ENCODE data around the gene TULP1. TPM values are rescaled to one million over a fixed set of nuclear protein-coding genes. Genes with fewer than 3 reads are reported as not detected.

TULP1 gene
- total RNA-seq, 3 donors from 2014 or later: not detected

DNA sequence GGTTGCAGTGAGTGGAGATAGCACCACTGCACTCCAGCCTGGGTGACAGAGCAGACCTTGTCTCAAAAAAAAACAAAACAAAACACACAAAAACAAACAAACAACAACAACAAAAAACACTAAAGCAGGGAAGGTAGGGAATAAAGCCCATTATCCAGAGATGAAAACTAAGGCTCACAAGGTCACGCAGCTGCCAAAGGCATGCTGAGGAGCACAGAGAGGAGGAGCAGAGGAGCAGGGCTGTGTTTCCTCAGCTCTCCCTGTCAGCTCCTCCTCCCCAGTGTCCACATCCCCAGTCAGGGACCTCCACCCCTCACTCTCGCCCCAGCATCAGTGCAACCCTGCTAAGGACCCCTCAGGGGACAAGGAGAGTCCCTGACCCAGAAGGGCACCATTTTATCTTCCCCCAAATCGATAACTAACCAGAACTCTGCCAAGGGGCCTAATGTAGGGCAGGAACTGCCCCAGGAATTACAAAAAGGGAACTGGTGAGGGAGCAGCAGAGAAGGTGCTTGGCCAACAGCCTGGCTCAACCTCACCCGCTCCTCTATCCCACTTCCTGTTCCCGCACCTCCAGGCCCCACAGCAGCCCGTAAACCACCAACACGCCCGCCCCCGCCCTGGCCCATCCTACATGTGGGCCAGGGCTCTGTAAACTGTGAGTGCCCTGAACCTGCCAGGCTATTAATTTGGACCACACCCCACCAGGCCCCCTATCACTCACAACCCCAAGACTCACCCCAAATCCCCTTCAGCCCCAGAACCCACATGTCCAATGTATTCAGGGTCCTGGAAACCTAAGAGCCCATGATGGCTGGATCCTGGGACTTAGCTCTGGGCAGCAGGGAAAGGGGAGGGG is 24.8 kb downstream of the TULP1 start:
- intact Hi-C loops (cut with DNase I, micrococcal nuclease): no loop called here
- Histone ChIP-seq H3K36me3 (ENCODE audit: low read depth) (no peaks in the 10 kb centered on the region), H3K9me3 (no peaks in the 10 kb centered on the region), H3K4me3 (no peak overlapping the region), H3K4me1 (ENCODE audit: low read depth) (peaks cover 43% of the 10 kb centered on the region)
- ATAC-seq (peak; percentile 71), DNase-seq (peak; percentile 82 to 88 (median 85))
- TF ChIP-seq, protein P1, sequence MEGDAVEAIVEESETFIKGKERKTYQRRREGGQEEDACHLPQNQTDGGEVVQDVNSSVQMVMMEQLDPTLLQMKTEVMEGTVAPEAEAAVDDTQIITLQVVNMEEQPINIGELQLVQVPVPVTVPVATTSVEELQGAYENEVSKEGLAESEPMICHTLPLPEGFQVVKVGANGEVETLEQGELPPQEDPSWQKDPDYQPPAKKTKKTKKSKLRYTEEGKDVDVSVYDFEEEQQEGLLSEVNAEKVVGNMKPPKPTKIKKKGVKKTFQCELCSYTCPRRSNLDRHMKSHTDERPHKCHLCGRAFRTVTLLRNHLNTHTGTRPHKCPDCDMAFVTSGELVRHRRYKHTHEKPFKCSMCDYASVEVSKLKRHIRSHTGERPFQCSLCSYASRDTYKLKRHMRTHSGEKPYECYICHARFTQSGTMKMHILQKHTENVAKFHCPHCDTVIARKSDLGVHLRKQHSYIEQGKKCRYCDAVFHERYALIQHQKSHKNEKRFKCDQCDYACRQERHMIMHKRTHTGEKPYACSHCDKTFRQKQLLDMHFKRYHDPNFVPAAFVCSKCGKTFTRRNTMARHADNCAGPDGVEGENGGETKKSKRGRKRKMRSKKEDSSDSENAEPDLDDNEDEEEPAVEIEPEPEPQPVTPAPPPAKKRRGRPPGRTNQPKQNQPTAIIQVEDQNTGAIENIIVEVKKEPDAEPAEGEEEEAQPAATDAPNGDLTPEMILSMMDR (IDR thresholded peaks at IDR 0.05): no peak

DNA sequence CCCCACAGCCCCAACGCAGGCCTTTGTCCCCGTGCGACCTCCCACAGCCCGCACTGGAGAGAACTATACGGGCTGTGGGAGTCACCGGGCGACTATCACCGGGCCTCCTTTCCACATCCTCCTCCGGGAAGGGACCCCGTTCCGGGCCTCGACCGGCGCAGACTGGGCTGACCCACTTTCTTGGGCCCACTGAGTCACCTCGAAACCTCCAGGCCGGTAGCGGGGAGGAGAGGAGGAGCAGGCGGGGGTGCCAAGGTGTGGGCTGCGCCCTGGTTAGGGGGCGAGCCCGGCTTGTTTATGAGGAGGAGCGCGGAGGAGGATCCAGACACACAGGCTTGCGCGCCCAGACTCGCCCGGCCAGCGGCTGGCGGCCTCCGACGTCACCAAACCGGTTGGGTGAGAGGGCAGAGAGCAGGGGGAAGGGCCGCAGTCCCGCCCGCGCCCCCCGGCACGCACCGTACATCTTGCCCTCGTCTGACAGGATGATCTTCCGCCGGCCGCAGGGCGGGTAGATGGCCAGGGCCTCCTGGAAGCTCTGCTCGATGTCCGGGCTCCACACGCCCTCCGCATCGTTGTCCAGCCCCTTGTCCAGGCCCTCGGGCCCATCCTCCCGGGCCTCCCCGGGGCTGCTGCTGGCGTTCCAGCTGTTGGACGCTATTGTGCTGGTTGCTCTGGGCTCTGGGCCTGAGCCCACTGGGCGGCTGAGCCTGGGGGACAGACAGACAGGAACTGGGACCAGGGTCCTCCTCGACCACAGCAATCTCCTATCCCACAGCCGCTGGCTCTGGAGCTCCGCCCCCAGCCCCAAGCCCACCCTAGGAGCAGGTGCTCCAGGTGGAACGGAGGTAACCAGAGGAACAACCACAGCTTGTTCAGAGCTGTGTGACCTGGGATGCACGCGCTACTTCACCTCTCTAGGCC is 26.4 kb downstream of the TULP1 start:
- TF ChIP-seq, protein P1 (IDR thresholded peaks at IDR 0.05): no peak
- H3K4me3 ChIP-seq: no peak overlapping the region
- DNase-seq: peak; percentile 89 to 94 (median 92)
- intact Hi-C loops (cut with DNase I, micrococcal nuclease): no loop called here
- ATAC-seq: peak; percentile 85
- no peaks in the 10 kb centered on the region for H3K9me3 ChIP-seq
- peaks cover 30% of the 10 kb centered on the region for H3K4me1 ChIP-seq (ENCODE audit: low read depth)
- no peaks in the 10 kb centered on the region for H3K36me3 ChIP-seq (ENCODE audit: low read depth)

DNA sequence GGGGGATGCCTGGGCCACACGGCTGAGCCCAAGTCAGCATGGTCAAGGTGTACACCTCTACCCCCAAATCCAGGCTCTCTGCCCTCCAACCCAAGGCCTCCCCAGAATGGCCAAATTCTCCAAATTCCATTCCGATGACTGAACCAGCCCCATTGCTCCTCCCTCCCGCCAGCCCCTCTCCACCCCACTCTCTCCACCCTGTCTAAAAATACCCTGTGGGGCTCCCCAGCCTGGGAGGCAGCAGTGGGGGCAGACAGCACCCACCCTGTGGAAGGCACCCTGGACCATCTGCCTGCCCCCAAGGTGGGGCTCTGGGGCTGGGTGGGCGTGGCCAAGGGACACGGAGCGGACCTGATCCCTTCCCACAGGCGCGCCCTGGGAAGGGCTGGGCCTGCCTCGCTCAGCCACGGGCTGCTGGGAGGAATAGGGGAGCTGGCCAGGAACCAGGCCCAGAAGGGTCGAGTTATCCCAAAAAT is 27.3 kb downstream of the TULP1 start:
- ATAC-seq: peak; percentile 75
- intact Hi-C loops (cut with DNase I, micrococcal nuclease): no loop called here
- peak; percentile 74 to 85 (median 84) for DNase-seq
- TF ChIP-seq, protein P1 (IDR thresholded peaks at IDR 0.05): no peak
- Histone ChIP-seq H3K4me1 (ENCODE audit: low read depth) (peaks cover 30% of the 10 kb centered on the region), H3K36me3 (ENCODE audit: low read depth) (no peaks in the 10 kb centered on the region), H3K4me3 (no peak overlapping the region), H3K9me3 (no peaks in the 10 kb centered on the region)

DNA sequence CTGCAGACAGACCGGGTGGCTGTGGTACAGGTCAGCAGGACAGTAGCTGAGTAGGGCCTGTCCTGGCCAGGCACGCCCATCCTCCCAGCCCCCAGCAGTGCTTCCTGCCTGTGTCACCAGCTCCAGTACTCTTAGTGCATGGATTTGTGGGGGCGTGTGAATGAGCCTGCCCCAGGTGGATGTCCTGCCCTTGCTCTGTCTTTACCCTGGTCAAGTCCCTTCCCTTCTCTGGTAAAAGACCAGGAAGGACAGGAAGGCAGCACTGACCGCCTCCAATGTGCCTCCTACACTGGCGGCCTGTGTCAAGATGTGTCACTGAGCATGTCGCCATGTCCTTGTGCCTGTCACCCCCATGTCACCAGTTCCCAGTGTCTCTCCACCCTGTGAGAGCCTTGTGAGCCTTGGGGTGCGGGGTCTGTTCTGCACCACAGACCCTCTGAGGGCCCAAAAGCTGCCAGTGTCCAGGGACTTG is 27.7 kb downstream of the TULP1 start:
- ATAC-seq (no peak), DNase-seq (peak in 1 of 3 donors; percentile 48)
- H3K36me3 ChIP-seq (ENCODE audit: low read depth): no peaks in the 10 kb centered on the region
- H3K9me3 ChIP-seq: no peaks in the 10 kb centered on the region
- H3K4me1 ChIP-seq (ENCODE audit: low read depth): peaks cover 30% of the 10 kb centered on the region
- intact Hi-C loops (cut with DNase I, micrococcal nuclease): no loop called here
- TF ChIP-seq, protein P1 (IDR thresholded peaks at IDR 0.05): no peak
- H3K4me3 ChIP-seq: no peak overlapping the region

DNA sequence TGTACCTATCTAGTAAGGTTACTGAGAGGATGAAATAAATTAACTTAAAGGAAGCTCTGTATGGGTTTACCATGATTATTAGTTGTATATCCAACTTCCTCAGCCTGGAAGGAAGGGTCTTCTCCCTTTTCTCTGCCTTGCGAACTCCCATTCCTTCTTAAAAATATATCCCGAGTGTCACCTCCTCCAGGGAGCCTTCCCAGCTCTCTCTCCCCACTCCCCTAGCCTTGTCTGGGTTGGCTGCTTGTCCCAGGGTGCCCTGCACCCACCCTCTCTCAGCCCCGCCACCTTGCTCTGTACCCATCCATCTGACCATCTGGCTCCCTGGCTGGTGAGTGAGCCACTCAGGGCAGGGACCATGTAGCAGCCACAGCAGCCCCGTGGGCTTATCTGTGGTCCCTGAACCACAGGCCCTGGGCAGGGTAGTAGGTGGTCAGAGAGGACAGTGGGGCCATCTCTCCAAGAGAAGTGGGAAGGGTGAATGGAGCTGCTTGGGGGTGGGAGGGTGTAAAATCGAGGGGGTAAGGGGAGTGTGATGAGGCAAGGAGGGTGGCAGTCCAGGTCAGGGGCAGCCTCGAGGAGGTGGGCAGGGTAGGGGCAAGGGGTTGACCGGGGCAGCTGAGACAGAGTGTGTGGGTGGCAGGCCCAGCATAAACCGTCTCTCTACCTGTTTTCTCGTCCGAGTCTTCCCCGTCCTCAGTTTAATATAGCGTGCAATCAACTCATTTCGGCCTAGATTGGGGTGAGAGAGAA is 28.6 kb downstream of the TULP1 start:
- H3K9me3 ChIP-seq: no peaks in the 10 kb centered on the region
- intact Hi-C loops (cut with DNase I, micrococcal nuclease): no loop called here
- no peak for DNase-seq
- no peak for ATAC-seq
- TF ChIP-seq, protein P1 (IDR thresholded peaks at IDR 0.05): no peak
- peaks cover 28% of the 10 kb centered on the region for H3K4me1 ChIP-seq (ENCODE audit: low read depth)
- H3K4me3 ChIP-seq: no peak overlapping the region
- H3K36me3 ChIP-seq (ENCODE audit: low read depth): no peaks in the 10 kb centered on the region

All from mucosa of descending colon (tissue), 3 donors.